Nephron progenitor cell (in vitro differentiated cells): ENCODE measurements around the gene RGS1.

Experiments
- DNase-seq: peaks from one replicate; pipeline ENCODE4 v3.0.0; 2021
- H3K27ac Mint-ChIP-seq: 2 replicates; pipeline ENCODE4 v1.8.0; 2021; ENCODE audit warnings: mild to moderate bottlenecking, moderate library complexity, mixed read lengths
- H3K27me3 Mint-ChIP-seq: 2 replicates; pipeline ENCODE4 v1.8.0; 2021; ENCODE audit warnings: mild to moderate bottlenecking, low read depth, mixed read lengths; ENCODE audit not compliant: poor library complexity
- H3K36me3 Mint-ChIP-seq: 2 replicates; pipeline ENCODE4 v1.8.0; 2021; ENCODE audit warnings: low read depth, mixed read lengths
- H3K4me1 Mint-ChIP-seq: 2 replicates; pipeline ENCODE4 v1.8.0; 2021; ENCODE audit warnings: mixed read lengths
- H3K4me3 Mint-ChIP-seq: 2 replicates; pipeline ENCODE4 v1.8.0; 2021; ENCODE audit warnings: mild to moderate bottlenecking, moderate library complexity, mixed read lengths
- H3K9me3 Mint-ChIP-seq: 2 replicates; pipeline ENCODE4 v1.8.0; 2021; ENCODE audit warnings: mild to moderate bottlenecking, moderate library complexity, mixed read lengths
- CTCF ChIP-seq: fragments of 200-600 bp; sonication (generic); IDR thresholded peaks from 2 replicates; pipeline ENCODE4 v1.5.0; 2021; ENCODE audit warnings: antibody characterized with exemption

The RGS1 gene

DNA sequence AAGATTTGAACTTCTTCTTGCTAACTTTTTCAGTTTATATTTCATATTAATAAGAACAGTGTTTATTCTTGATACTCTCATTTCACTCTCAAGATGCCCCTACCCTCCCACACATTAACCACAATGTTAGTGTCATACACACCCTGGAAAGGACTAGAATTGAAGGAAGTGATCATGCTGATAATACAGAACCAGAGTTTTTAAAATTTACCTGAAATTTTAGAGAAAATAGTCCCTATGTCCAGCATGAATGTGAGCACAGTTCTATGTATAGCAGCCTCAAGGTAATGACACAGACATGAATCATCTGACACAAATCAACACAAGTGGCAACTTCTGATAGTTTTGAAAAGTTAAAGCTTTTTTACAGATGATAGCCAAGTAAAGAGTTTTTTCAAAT, 26.0 kb downstream of the RGS1 start:
- H3K36me3 Mint-ChIP-seq = no peaks in the 10 kb centered on the region

GRCh38 chr1:192602757-192603156, 27.2 kb downstream of the RGS1 start:
- no peak for DNase-seq
- H3K9me3 Mint-ChIP-seq = no peaks in the 10 kb centered on the region
- H3K27ac Mint-ChIP-seq = no peak overlapping the region
- peaks cover 5% of the 10 kb centered on the region for H3K4me1 Mint-ChIP-seq
- no peak for TF ChIP-seq CTCF
- no peaks in the 10 kb centered on the region for H3K27me3 Mint-ChIP-seq
- no peaks in the 10 kb centered on the region for H3K36me3 Mint-ChIP-seq
- no peak overlapping the region for H3K4me3 Mint-ChIP-seq

More for the DNA sequence above, 26.0 kb downstream of the RGS1 start:
- H3K4me1 Mint-ChIP-seq = peaks cover 5% of the 10 kb centered on the region
- no peaks in the 10 kb centered on the region for H3K27me3 Mint-ChIP-seq
- no peak overlapping the region for H3K4me3 Mint-ChIP-seq
- no peak overlapping the region for H3K27ac Mint-ChIP-seq
- H3K9me3 Mint-ChIP-seq = no peaks in the 10 kb centered on the region
- TF ChIP-seq CTCF = no peak
- no peak for DNase-seq

GRCh38 chr1:192603218-192603787, 27.7 kb downstream of the RGS1 start:
- H3K9me3 Mint-ChIP-seq = no peaks in the 10 kb centered on the region
- H3K27me3 Mint-ChIP-seq = no peaks in the 10 kb centered on the region
- no peak for DNase-seq
- H3K27ac Mint-ChIP-seq = no peak overlapping the region
- peaks cover 5% of the 10 kb centered on the region for H3K4me1 Mint-ChIP-seq
- no peak overlapping the region for H3K4me3 Mint-ChIP-seq
- H3K36me3 Mint-ChIP-seq = no peaks in the 10 kb centered on the region
- TF ChIP-seq CTCF = no peak

DNA sequence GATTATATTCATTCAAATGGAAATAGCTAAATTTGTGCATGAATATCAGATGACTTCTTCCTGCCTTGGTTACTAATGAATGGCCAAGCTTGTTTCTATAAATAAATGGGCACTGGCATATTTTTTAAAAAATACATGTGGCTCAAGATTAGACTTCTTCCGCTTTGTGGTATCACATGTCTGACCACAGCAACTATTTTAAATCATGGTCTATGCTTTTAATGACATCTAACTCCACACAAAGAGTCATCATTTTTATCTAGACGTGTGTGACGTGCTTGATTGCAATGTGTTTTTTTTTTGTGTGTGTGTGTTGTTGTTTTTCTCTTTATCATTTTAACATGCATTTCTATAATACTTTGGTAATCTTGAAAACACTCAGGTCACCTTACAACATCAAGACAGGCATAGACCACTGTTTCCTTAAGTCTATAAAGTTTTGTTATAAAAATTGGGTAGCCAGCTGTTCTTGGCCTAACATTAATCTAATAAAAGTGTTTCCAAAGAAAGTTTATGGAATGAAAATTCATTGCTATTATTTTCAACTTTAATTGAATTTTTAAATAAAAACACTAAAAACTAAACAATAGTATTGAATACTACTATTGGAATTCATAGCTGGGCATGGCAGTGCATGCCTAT, 29.5 kb downstream of the RGS1 start:
- no peaks in the 10 kb centered on the region for H3K9me3 Mint-ChIP-seq
- H3K27ac Mint-ChIP-seq = no peak overlapping the region
- no peak for TF ChIP-seq CTCF
- no peaks in the 10 kb centered on the region for H3K27me3 Mint-ChIP-seq
- peaks cover 5% of the 10 kb centered on the region for H3K4me1 Mint-ChIP-seq
- no peak overlapping the region for H3K4me3 Mint-ChIP-seq
- no peaks in the 10 kb centered on the region for H3K36me3 Mint-ChIP-seq
- DNase-seq = no peak

- Mint-ChIP-seq H3K4me3 (no peak overlapping the region), H3K9me3 (no peaks in the 10 kb centered on the region), H3K27me3 (no peaks in the 10 kb centered on the region), H3K36me3 (no peaks in the 10 kb centered on the region), H3K4me1 (no peaks in the 10 kb centered on the region), H3K27ac (no peak overlapping the region)
- no peak for DNase-seq
- TF ChIP-seq CTCF = no peak
These were observed 33.1 kb downstream of the RGS1 start for GRCh38 chr1:192608671-192609070.
